Neural progenitor cell (in vitro differentiated cells): ENCODE measurements around the gene ARHGEF19. TPM values are rescaled to one million over a fixed set of nuclear protein-coding genes. Genes with fewer than 3 reads are reported as not detected.

Source experiments
- DNase-seq: peaks from one replicate; pipeline ENCODE4 v3.0.0-alpha.2; 2016; ENCODE audit warnings: low spot score
- H2AFZ ChIP-seq: fragments of 200-600 bp; sonication (generic); replicated peaks from 2 replicates; pipeline ENCODE4 v1.6.1; 2016; ENCODE audit warnings: antibody characterized with exemption
- H3F3A ChIP-seq: fragments of 200-600 bp; sonication (generic); 2 replicates; pipeline ENCODE4 v1.6.1; 2016; ENCODE audit warnings: antibody characterized with exemption, low read depth
- H3K27ac ChIP-seq: fragments of 200-600 bp; sonication (generic); 2 replicates; pipeline ENCODE4 v1.5.1; 2016; ENCODE audit warnings: mild to moderate bottlenecking
- H3K27me3 ChIP-seq: fragments of 200-600 bp; sonication (generic); 2 replicates; pipeline ENCODE4 v1.6.1; 2016; ENCODE audit warnings: mild to moderate bottlenecking, moderate library complexity
- H3K36me3 ChIP-seq: fragments of 200-600 bp; sonication (generic); 2 replicates; pipeline ENCODE4 v1.5.1; 2016
- H3K4me1 ChIP-seq: fragments of 200-600 bp; sonication (generic); 2 replicates; pipeline ENCODE4 v1.6.1; 2016; ENCODE audit warnings: mixed run types
- H3K4me2 ChIP-seq: fragments of 200-600 bp; sonication (generic); 2 replicates; pipeline ENCODE4 v1.6.1; 2016
- H3K4me3 ChIP-seq: fragments of 200-600 bp; sonication (generic); 2 replicates; pipeline ENCODE4 v1.5.1; 2016
- H3K79me2 ChIP-seq: fragments of 200-600 bp; sonication (generic); 2 replicates; pipeline ENCODE4 v1.6.1; 2016; ENCODE audit warnings: low read depth
- H3K9ac ChIP-seq: fragments of 200-600 bp; sonication (generic); 2 replicates; pipeline ENCODE4 v1.6.1; 2016
- H3K9me3 ChIP-seq: fragments of 200-600 bp; sonication (generic); 2 replicates; pipeline ENCODE4 v1.5.1; 2016; ENCODE audit warnings: low read depth
- H4K20me1 ChIP-seq: fragments of 200-600 bp; sonication (generic); 2 replicates; pipeline ENCODE4 v1.6.1; 2016; ENCODE audit warnings: low read depth
- H3K27ac Mint-ChIP-seq: 3 replicates; pipeline ENCODE4 v1.8.0; 2021; ENCODE audit warnings: mixed read lengths
- H3K27me3 Mint-ChIP-seq: 2 replicates; pipeline ENCODE4 v1.8.0; 2022; ENCODE audit warnings: low read depth, mild to moderate bottlenecking, inconsistent platforms, moderate library complexity, mixed read lengths; ENCODE audit not compliant: insufficient read depth
- H3K36me3 Mint-ChIP-seq: 3 replicates; pipeline ENCODE4 v1.8.0; 2021; ENCODE audit warnings: mixed read lengths
- H3K4me1 Mint-ChIP-seq: 3 replicates; pipeline ENCODE4 v1.8.0; 2021; ENCODE audit warnings: mixed read lengths
- H3K4me3 Mint-ChIP-seq: 3 replicates; pipeline ENCODE4 v1.8.0; 2021; ENCODE audit warnings: mild to moderate bottlenecking, moderate library complexity, mixed read lengths
- H3K9me3 Mint-ChIP-seq: 3 replicates; pipeline ENCODE4 v1.8.0; 2020; ENCODE audit warnings: mixed read lengths
- EZH2 ChIP-seq: fragments of 200-600 bp; sonication (generic); IDR thresholded peaks from 2 replicates; pipeline ENCODE4 v1.6.1; 2017; ENCODE audit warnings: antibody characterized with exemption, mild to moderate bottlenecking, moderate library complexity
- EZH2phosphoT487 ChIP-seq: fragments of 200-600 bp; sonication (generic); IDR thresholded peaks from 2 replicates; pipeline ENCODE4 v1.6.1; 2017; ENCODE audit warnings: antibody characterized with exemption
- total RNA-seq: library from RNA; depleted of rRNA; stranded (reverse); fragments of >200 nt; gene quantifications from 2 replicates; pipeline ENCODE4 v1.2.3, GENCODE V29; 2015; ENCODE audit warnings: low replicate concordance
- TF ChIP-seq, protein P1 (sequence below): fragments of 200-600 bp; sonication (generic); IDR thresholded peaks from 2 replicates; pipeline ENCODE4 v1.5.1; 2017; ENCODE audit warnings: antibody characterized with exemption, mild to moderate bottlenecking

The ARHGEF19 gene
- total RNA-seq, 1 donor from 2014 or later, result 10.9 TPM

DNA sequence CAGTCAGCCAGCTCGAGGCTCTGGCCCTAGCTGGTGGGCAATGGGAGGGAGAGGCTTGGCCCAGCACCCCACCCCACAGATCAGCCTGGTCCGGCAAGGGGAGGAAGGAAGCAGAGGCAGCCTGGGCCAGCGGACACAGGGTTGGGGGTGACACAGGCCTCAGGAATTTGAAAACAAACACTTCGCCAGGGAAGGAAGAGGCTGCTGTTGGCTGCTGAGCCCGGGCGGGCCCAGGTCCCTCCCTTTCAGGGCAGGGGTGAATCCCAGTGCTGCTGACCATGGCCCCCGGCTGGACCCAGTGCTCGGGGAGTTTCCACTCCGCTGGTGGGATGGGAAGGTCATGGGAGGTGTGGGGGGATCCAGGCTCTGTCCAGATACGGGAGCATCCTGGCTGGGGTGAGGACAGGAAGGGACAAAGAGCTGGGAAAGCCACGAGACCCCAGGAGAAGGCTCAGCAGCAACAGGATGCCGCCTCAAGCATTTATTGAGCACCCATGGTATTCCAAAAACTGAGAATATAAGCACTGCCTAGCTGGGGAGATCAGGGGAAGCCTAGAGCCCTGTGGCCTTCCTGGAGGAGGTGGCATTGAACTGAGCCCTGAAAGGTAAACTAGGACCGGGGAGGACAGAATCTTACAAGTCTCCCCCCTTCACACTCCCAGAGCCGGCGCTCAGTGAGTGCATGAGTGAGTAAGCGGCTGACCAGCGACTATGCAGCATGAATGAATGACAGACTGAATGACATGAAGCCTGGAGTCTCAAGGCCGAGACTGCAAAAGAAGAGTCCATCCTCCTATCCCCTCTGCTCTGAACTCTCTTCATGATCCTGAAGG, 30.3 kb downstream of the ARHGEF19 start:
- Histone ChIP-seq H3K27me3 (no peaks in the 10 kb centered on the region), H2AFZ (peak overlapping the region; percentile 98), H3K36me3 (no peaks in the 10 kb centered on the region), H3K4me2 (peak overlapping the region; percentile 38), H3K27ac (peak overlapping the region; percentile 84), H3K4me1 (peaks cover 10% of the 10 kb centered on the region), H4K20me1 (no peaks in the 10 kb centered on the region), H3K9ac (peak overlapping the region; percentile 51), H3K4me3 (no peak overlapping the region), H3K9me3 (no peaks in the 10 kb centered on the region), H3K79me2 (no peaks in the 10 kb centered on the region), H3F3A (peaks cover 13% of the 10 kb centered on the region)
- Mint-ChIP-seq H3K27me3 (peaks cover 10% of the 10 kb centered on the region), H3K4me1 (peaks cover 34% of the 10 kb centered on the region), H3K36me3 (no peaks in the 10 kb centered on the region), H3K9me3 (no peaks in the 10 kb centered on the region), H3K4me3 (peak overlapping the region; percentile 73), H3K27ac (peak overlapping the region; percentile 98)
- TF ChIP-seq, protein P1, sequence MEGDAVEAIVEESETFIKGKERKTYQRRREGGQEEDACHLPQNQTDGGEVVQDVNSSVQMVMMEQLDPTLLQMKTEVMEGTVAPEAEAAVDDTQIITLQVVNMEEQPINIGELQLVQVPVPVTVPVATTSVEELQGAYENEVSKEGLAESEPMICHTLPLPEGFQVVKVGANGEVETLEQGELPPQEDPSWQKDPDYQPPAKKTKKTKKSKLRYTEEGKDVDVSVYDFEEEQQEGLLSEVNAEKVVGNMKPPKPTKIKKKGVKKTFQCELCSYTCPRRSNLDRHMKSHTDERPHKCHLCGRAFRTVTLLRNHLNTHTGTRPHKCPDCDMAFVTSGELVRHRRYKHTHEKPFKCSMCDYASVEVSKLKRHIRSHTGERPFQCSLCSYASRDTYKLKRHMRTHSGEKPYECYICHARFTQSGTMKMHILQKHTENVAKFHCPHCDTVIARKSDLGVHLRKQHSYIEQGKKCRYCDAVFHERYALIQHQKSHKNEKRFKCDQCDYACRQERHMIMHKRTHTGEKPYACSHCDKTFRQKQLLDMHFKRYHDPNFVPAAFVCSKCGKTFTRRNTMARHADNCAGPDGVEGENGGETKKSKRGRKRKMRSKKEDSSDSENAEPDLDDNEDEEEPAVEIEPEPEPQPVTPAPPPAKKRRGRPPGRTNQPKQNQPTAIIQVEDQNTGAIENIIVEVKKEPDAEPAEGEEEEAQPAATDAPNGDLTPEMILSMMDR, result no peak
- TF ChIP-seq EZH2 (no peak), EZH2phosphoT487 (no peak)
- DNase-seq, result peak; percentile 75

DNA sequence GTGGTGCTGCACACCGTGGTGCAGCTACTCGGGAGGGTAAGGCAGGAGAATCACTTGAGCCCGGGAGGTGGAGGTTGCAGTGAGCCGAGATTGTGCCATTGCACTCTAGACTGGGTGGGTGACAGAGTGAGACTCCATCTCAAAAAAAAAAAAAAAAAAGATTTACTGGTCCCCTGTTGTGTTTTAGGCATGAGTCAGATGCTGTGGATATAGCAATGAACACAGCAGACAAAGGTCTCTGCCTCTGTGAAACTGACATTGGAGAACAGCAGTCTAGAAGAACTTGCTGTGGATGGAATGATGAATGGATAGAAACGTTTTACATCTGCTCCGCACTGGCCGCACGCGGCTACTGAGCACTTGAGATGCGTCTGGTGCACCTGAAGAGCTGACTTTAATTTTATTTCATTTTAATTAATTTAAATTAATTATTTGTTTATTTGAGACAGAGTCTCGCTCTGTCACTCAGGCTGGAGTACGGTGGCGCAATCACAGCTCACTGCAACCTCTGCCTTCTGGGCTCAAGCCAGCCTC, 32.1 kb downstream of the ARHGEF19 start:
- Mint-ChIP-seq H3K4me3 (no peak overlapping the region), H3K9me3 (no peaks in the 10 kb centered on the region), H3K36me3 (no peaks in the 10 kb centered on the region), H3K4me1 (peaks cover 49% of the 10 kb centered on the region), H3K27ac (peak overlapping the region; percentile 75), H3K27me3 (peaks cover 14% of the 10 kb centered on the region)
- Histone ChIP-seq H3F3A (peaks cover 23% of the 10 kb centered on the region), H3K4me1 (peaks cover 24% of the 10 kb centered on the region), H3K27me3 (no peaks in the 10 kb centered on the region), H2AFZ (no peak overlapping the region), H4K20me1 (no peaks in the 10 kb centered on the region), H3K4me3 (no peak overlapping the region), H3K36me3 (no peaks in the 10 kb centered on the region), H3K79me2 (no peaks in the 10 kb centered on the region), H3K9ac (no peak overlapping the region), H3K4me2 (no peak overlapping the region), H3K27ac (no peak overlapping the region), H3K9me3 (no peaks in the 10 kb centered on the region)
- DNase-seq, result no peak
- TF ChIP-seq, protein P1, result no peak
- TF ChIP-seq EZH2phosphoT487 (no peak), EZH2 (no peak)

DNA sequence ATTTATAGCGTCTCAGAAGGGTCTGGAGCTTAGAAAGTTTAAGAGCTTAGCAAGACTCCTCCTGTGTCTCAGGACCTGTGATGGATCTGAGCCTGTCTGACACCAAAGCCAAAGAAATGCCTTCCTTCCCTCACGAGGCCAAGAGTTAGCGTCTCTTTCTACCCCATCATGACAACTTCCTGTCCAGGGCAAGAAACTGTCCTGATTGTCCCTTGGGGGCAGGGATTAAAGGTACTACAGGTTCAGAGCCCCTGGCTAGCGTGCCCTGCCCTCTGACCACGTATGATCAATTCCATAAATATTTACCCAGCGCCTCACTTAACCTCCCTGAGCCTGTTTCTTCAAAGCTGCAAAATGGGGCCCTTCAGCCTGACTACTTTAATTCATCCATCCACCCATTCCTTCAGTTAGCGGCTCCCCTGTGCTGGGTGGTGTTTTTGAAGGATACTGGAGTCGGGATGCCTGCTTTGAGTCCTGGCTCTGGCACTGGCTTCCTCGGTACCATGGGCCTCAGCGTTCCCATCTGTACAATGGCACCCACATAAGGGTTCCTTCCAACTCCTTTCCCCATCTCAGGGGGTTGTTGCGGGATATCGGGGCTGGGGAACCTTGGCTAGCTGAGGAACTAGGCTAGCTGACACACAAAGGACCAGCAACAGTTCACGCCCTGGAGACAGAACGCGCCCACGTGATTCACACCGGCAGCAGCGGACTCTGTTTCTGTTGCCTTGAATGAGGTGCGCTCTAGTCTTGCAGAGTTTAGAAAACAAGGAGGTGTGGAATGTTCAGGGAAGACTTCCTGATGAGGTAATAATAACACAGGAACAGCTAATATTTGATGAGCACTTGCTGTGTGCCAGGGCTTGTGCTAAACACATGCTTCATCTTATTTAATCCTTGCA, 33.6 kb downstream of the ARHGEF19 start:
- H3K4me2 ChIP-seq, result no peak overlapping the region
- peaks cover 35% of the 10 kb centered on the region for H3K4me1 ChIP-seq
- no peaks in the 10 kb centered on the region for H3K79me2 ChIP-seq
- no peak for DNase-seq
- H3K27ac Mint-ChIP-seq, result peak overlapping the region; percentile 87
- TF ChIP-seq, protein P1, result no peak
- TF ChIP-seq EZH2phosphoT487, result no peak
- no peak for TF ChIP-seq EZH2
- no peaks in the 10 kb centered on the region for H3K36me3 ChIP-seq
- H3K9me3 Mint-ChIP-seq, result no peaks in the 10 kb centered on the region
- no peak overlapping the region for H3K4me3 ChIP-seq
- H4K20me1 ChIP-seq, result no peaks in the 10 kb centered on the region
- H3K27me3 Mint-ChIP-seq, result peaks cover 11% of the 10 kb centered on the region
- H3K4me1 Mint-ChIP-seq, result peaks cover 58% of the 10 kb centered on the region
- H3K36me3 Mint-ChIP-seq, result no peaks in the 10 kb centered on the region
- H3K9ac ChIP-seq, result no peak overlapping the region
- H3K9me3 ChIP-seq, result no peaks in the 10 kb centered on the region
- no peak overlapping the region for H3K27ac ChIP-seq
- H2AFZ ChIP-seq, result no peak overlapping the region
- H3F3A ChIP-seq, result peaks cover 37% of the 10 kb centered on the region
- no peak overlapping the region for H3K4me3 Mint-ChIP-seq
- no peaks in the 10 kb centered on the region for H3K27me3 ChIP-seq
